Ishikawa (cell line): Measurements from ENCODE around the gene MFSD8.
A peak's percentile ranks its signal among the peaks of the same experiment; 100 is the strongest.

Experiments used
- CEBPB ChIP-seq: IDR thresholded peaks from 2 replicates; pipeline ENCODE4 v1.6.1; 2012
- CREB1 ChIP-seq: IDR thresholded peaks from 2 replicates; pipeline ENCODE4 v1.6.1; 2012; ENCODE audit warnings: low read depth
- EGR1 ChIP-seq: IDR thresholded peaks from 2 replicates; pipeline ENCODE4 v1.6.1; 2012
- EP300 ChIP-seq: IDR thresholded peaks from 2 replicates; pipeline ENCODE4 v1.6.1; 2012; ENCODE audit warnings: borderline replicate concordance
- FOXM1 ChIP-seq: IDR thresholded peaks from 2 replicates; pipeline ENCODE4 v1.6.1; 2012; ENCODE audit warnings: low read depth, borderline replicate concordance
- NFIC ChIP-seq: IDR thresholded peaks from 2 replicates; pipeline ENCODE4 v1.6.1; 2012
- RAD21 ChIP-seq: IDR thresholded peaks from 2 replicates; pipeline ENCODE4 v1.6.1; 2012; ENCODE audit warnings: low read depth
- REST ChIP-seq: IDR thresholded peaks from 2 replicates; pipeline ENCODE4 v1.6.1; 2012; ENCODE audit warnings: low read depth, mild to moderate bottlenecking
- TAF1 ChIP-seq: IDR thresholded peaks from 2 replicates; pipeline ENCODE4 v1.6.1; 2012; ENCODE audit warnings: low read depth, mild to moderate bottlenecking
- TCF12 ChIP-seq: IDR thresholded peaks from 2 replicates; pipeline ENCODE4 v1.6.1; 2012; ENCODE audit warnings: low read depth
- TEAD4 ChIP-seq: IDR thresholded peaks from 2 replicates; pipeline ENCODE4 v1.6.1; 2012
- USF1 ChIP-seq: IDR thresholded peaks from 2 replicates; pipeline ENCODE4 v1.6.1; 2012
- YY1 ChIP-seq: IDR thresholded peaks from 2 replicates; pipeline ENCODE4 v1.6.1; 2012; ENCODE audit warnings: low read depth
- ZBTB7A ChIP-seq: IDR thresholded peaks from 2 replicates; pipeline ENCODE4 v1.6.1; 2012; ENCODE audit warnings: low read depth
- TF ChIP-seq, protein P1 (sequence below): IDR thresholded peaks from 2 replicates; pipeline ENCODE4 v1.6.1; 2012

MFSD8 gene

DNA sequence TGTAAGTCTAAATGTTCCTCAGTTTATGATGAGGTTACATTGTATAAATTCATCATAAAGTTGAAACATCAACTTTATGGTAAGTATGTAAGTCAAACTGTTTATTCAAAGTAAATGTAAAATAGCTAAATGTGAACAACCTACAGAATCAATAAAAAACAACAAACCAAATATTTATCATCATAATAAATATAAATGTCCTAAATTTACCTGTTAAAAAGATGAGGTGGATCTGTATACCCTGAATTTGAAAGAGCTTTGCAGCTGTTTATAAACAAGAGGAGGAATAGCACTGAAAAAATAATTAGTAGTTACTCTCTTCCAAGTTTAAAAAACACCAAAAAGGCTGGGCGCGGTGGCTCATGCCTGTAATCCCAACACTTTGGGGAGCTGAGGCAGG is 14.0 kb upstream of the MFSD8 start:
- TF ChIP-seq TEAD4, result no peak
- TF ChIP-seq EP300, result no peak
- TF ChIP-seq YY1, result no peak
- TF ChIP-seq ZBTB7A, result no peak
- TF ChIP-seq CREB1, result no peak
- no peak for TF ChIP-seq EGR1
- no peak for TF ChIP-seq USF1
- no peak for TF ChIP-seq NFIC
- TF ChIP-seq RAD21, result no peak

DNA sequence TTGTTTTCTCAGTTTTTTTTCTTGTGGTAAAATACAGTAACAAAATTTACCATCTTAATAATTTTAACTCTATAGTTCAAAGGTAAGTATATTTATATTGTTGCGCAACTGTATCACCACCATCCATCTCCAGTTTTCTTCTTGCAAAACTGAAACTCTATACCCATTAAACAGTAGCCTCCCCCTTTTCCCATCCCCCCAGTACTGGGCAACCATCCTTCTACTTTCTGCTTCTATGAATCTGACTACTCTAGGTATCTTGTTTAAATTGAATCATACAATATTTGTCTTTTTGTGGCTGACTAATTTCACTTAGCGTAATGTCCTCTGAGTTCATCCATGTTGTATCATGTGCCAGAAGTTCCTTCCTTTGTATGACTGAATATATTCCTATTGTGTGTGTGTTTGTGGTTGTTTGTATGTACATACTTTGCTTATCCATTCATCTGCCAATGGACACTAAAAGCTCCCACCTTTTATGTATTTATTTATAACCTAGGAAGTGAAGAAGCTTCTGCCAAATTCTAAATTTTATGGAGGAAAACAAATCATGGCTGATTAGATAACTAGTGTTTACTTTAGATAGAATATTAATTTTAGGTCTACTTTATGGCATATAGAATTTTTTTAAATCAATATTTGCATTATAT is 10.3 kb upstream of the MFSD8 start:
- TF ChIP-seq CEBPB (peak; percentile 82), REST (no peak)

- no peak for TF ChIP-seq NFIC
Observed at GRCh38 chr4:127968586-127968985, 3.6 kb upstream of the MFSD8 start.

GRCh38 chr4:127967141-127967775 is 2.3 kb upstream of the MFSD8 start:
- no peak for TF ChIP-seq CEBPB
- TF ChIP-seq ZBTB7A, result no peak
- TF ChIP-seq, protein P1, sequence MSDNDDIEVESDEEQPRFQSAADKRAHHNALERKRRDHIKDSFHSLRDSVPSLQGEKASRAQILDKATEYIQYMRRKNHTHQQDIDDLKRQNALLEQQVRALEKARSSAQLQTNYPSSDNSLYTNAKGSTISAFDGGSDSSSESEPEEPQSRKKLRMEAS, result no peak
- TF ChIP-seq EP300, result no peak
- TF ChIP-seq TCF12, result no peak
- no peak for TF ChIP-seq EGR1
- no peak for TF ChIP-seq YY1
- no peak for TF ChIP-seq USF1
- no peak for TF ChIP-seq TAF1
- no peak for TF ChIP-seq REST
- TF ChIP-seq FOXM1, result no peak
- no peak for TF ChIP-seq CREB1
- TF ChIP-seq TEAD4, result no peak
- TF ChIP-seq NFIC, result no peak

- TF ChIP-seq USF1, result no peak
- TF ChIP-seq EP300, result no peak
- TF ChIP-seq TAF1, result no peak; the same call in 1 of the 2 replicates
Observed at GRCh38 chr4:127965803-127966175, 816 bp upstream of the MFSD8 start.

DNA sequence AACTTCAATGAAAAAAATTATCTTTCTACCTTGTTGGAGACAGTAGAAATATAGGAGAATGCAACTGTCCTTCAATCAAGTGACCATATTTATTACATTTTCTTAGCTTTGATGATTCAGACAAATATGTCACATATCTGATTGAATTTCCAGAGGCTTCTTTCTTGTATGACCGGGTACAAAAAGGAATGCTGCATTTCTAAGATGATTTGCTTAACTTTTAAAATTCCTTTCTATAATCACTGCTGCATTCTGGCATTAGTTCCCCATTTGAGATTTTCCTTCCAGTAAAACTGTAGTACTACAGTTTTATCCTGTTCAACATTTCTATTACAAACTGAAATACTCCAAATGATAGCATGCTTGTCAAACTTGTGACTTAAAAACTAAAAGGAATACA is 5.2 kb downstream of the MFSD8 start:
- no peak for TF ChIP-seq TEAD4
- no peak for TF ChIP-seq EGR1
- no peak for TF ChIP-seq REST
- no peak for TF ChIP-seq EP300
- TF ChIP-seq USF1, result no peak
- no peak for TF ChIP-seq TCF12
